Panc1 (cell line): ENCODE results near the gene FSHR. TPM values are rescaled to one million over a fixed set of nuclear protein-coding genes. Genes with fewer than 3 reads are reported as not detected.

Experiments used
- ATAC-seq: fragments of 200-7000 bp; cut with Tn5 transposase; 2 replicates; pipeline ENCODE4 v1.9.1; 2020; ENCODE audit warnings: mild to moderate bottlenecking, moderate library complexity
- BruUV-seq: library from RNA; stranded (reverse); fragments of 400-500 nt; replicated peaks from 2 replicates; lab custom pipeline; 2021; lab: Mats Ljungman, UMichigan
- CTCF ChIA-PET: fragments of 300-600 bp; sonication (Branson Sonifier 250); formaldehyde crosslinking; loops from one replicate; lab custom pipeline; 2022; ENCODE audit warnings: antibody characterized with exemption; lab: Charles Lee
- POLR2A ChIA-PET: fragments of 300-600 bp; sonication (Branson Sonifier 250); formaldehyde crosslinking; loops from one replicate; lab custom pipeline; 2022; ENCODE audit warnings: antibody characterized with exemption; lab: Charles Lee
- DNase-seq: peaks from one replicate; pipeline ENCODE4 v3.0.0-alpha.2; 2010; ENCODE audit warnings: low read depth, low spot score
- H3K27ac ChIP-seq: 2 replicates; pipeline ENCODE4 v1.5.1; 2011; ENCODE audit warnings: mild to moderate bottlenecking, low read length, inconsistent platforms
- H3K27me3 ChIP-seq: fragments of 200-500 bp; sonication (Bioruptor generic); 2 replicates; pipeline ENCODE4 v1.6.0; 2014; ENCODE audit warnings: low read length, inconsistent platforms; ENCODE audit not compliant: control insufficient read depth, insufficient read depth
- H3K36me3 ChIP-seq: fragments of 200-500 bp; sonication (Bioruptor generic); 2 replicates; pipeline ENCODE4 v1.5.1; 2014; ENCODE audit warnings: inconsistent platforms, mild to moderate bottlenecking, low read length, moderate library complexity; ENCODE audit not compliant: control insufficient read depth, insufficient read depth
- H3K4me1 ChIP-seq: 2 replicates; pipeline ENCODE4 v1.5.1; 2011; ENCODE audit warnings: inconsistent platforms, mild to moderate bottlenecking, low read length, moderate library complexity; ENCODE audit not compliant: control insufficient read depth, insufficient read depth
- H3K4me3 ChIP-seq, 2 experiments: 2 replicates each; pipeline ENCODE4 v1.5.1; 2011 to 2012; ENCODE audit warnings: low read depth in 2 of 2, low read length in 2 of 2, mild to moderate bottlenecking in 2 of 2, inconsistent platforms in 1 of 2, moderate library complexity in 1 of 2
- H3K9me3 ChIP-seq: fragments of 200-500 bp; sonication (Bioruptor generic); 2 replicates; pipeline ENCODE4 v1.5.1; 2014; ENCODE audit warnings: low read depth, mild to moderate bottlenecking, inconsistent platforms, low read length, moderate library complexity; ENCODE audit not compliant: control insufficient read depth, insufficient read depth
- POLR2AphosphoS5 ChIP-seq: IDR thresholded peaks from 2 replicates; pipeline ENCODE4 v1.6.1; 2012; ENCODE audit warnings: mild to moderate bottlenecking, low read depth, low read length, moderate library complexity
- SIN3A ChIP-seq: IDR thresholded peaks from 2 replicates; pipeline ENCODE4 v1.6.1; 2012; ENCODE audit warnings: low read depth, mild to moderate bottlenecking, low read length, moderate library complexity, borderline replicate concordance; ENCODE audit not compliant: insufficient read depth
- TCF7L2 ChIP-seq: IDR thresholded peaks from 2 replicates; pipeline ENCODE4 v1.6.1; 2011; ENCODE audit warnings: mild to moderate bottlenecking, low read depth, low read length, inconsistent platforms
- in situ Hi-C: cut with HindIII; loops from 2 replicates; pipeline ENCODE4 v1.10.0; 2016; ENCODE audit warnings: low sequenced_read_pairs, low pct_unique_long_range_greater_than_20kb
- intact Hi-C: fragments of 100-400 bp; cut with micrococcal nuclease; formaldehyde crosslinking; loops from one replicate; pipeline ENCODE4 v1.10.0; 2022; ENCODE audit not compliant: unreplicated experiment
- total RNA-seq: library from RNA; stranded (reverse); gene quantifications from one replicate; pipeline ENCODE4 v1.2.1, GENCODE V29; 2021; ENCODE audit not compliant: unreplicated experiment
- TF ChIP-seq, protein P1 (sequence below): fragments of 450-650 bp; IDR thresholded peaks from 2 replicates; pipeline ENCODE4 v1.5.1; 2017; ENCODE audit warnings: mild to moderate bottlenecking
- TF ChIP-seq, protein P2 (sequence below), 2 experiments: IDR thresholded peaks; 2 replicates each; pipeline ENCODE4 v1.6.1; 2011 to 2012; ENCODE audit warnings: low read depth in 2 of 2, control low read depth in 1 of 2, low read length in 1 of 2, mild to moderate bottlenecking in 1 of 2, moderate library complexity in 1 of 2; ENCODE audit not compliant: insufficient read depth in 1 of 2

FSHR gene
- total RNA-seq, 1 experiment from 2014 or later: not detected

DNA sequence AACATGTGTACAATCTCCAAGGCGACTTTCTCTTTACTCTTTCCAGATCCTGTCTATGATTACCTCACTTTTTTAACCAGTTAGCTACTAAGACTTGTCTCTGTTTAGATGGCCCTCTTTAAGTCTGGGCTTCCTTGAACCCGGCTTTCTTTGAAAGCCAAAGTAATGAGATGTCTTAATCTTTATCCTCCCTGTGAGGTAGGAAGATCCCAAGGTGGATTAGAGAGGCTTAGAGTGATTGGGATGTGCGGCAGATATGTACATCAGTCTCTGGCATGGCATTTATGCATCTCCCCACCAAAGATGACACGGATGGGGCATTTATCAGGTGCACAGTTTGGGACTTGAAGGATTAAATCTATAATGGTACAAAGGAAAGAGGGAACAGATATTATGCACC lies 186.3 kb downstream of the FSHR start:
- in situ Hi-C loops: no loop called here
- no peak for ATAC-seq

DNA sequence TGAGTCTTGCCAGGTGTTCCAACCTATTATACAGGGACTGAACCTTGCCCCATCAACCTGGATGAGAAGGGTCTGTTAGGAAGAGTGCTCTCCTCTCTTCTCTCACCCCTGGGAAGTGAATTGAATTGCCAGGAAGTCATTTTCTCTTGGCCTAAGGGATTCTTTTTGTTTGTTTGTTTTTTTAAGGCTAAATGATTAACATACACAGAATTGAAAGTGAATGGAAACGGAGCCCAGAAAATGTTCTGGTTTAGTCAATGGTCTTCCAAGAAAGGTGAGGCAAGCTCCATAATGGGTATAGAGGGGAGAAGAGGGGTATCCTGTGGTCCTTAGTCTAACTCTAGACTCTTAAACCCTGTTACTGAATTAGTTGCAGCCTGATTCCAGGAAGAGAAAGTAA lies 189.1 kb downstream of the FSHR start:
- Histone ChIP-seq H3K9me3 (no peaks in the 10 kb centered on the region), H3K27me3 (no peaks in the 10 kb centered on the region), H3K36me3 (no peaks in the 10 kb centered on the region), H3K27ac (no peak overlapping the region), H3K4me1 (no peaks in the 10 kb centered on the region), H3K4me3 (no peak overlapping the region)
- intact Hi-C loops (no loop called here), in situ Hi-C loops (no loop called here)
- TF ChIP-seq TCF7L2 (no peak), SIN3A (no peak), POLR2AphosphoS5 (no peak)
- TF ChIP-seq, protein P1, sequence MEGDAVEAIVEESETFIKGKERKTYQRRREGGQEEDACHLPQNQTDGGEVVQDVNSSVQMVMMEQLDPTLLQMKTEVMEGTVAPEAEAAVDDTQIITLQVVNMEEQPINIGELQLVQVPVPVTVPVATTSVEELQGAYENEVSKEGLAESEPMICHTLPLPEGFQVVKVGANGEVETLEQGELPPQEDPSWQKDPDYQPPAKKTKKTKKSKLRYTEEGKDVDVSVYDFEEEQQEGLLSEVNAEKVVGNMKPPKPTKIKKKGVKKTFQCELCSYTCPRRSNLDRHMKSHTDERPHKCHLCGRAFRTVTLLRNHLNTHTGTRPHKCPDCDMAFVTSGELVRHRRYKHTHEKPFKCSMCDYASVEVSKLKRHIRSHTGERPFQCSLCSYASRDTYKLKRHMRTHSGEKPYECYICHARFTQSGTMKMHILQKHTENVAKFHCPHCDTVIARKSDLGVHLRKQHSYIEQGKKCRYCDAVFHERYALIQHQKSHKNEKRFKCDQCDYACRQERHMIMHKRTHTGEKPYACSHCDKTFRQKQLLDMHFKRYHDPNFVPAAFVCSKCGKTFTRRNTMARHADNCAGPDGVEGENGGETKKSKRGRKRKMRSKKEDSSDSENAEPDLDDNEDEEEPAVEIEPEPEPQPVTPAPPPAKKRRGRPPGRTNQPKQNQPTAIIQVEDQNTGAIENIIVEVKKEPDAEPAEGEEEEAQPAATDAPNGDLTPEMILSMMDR: no peak
- TF ChIP-seq, protein P2, sequence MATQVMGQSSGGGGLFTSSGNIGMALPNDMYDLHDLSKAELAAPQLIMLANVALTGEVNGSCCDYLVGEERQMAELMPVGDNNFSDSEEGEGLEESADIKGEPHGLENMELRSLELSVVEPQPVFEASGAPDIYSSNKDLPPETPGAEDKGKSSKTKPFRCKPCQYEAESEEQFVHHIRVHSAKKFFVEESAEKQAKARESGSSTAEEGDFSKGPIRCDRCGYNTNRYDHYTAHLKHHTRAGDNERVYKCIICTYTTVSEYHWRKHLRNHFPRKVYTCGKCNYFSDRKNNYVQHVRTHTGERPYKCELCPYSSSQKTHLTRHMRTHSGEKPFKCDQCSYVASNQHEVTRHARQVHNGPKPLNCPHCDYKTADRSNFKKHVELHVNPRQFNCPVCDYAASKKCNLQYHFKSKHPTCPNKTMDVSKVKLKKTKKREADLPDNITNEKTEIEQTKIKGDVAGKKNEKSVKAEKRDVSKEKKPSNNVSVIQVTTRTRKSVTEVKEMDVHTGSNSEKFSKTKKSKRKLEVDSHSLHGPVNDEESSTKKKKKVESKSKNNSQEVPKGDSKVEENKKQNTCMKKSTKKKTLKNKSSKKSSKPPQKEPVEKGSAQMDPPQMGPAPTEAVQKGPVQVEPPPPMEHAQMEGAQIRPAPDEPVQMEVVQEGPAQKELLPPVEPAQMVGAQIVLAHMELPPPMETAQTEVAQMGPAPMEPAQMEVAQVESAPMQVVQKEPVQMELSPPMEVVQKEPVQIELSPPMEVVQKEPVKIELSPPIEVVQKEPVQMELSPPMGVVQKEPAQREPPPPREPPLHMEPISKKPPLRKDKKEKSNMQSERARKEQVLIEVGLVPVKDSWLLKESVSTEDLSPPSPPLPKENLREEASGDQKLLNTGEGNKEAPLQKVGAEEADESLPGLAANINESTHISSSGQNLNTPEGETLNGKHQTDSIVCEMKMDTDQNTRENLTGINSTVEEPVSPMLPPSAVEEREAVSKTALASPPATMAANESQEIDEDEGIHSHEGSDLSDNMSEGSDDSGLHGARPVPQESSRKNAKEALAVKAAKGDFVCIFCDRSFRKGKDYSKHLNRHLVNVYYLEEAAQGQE (IDR thresholded peaks at IDR 0.05; ENCODE audit: insufficient read depth in 1 of 2, low read depth in 2 of 2, low read length in 1 of 2): no peak
- ChIA-PET CTCF (no interaction called here), POLR2A (no interaction called here)
- ATAC-seq (no peak), DNase-seq (no peak)
- no TSS peak for BruUV-seq

More for the DNA sequence above, 186.3 kb downstream of the FSHR start:
- no TSS peak for BruUV-seq
- no peaks in the 10 kb centered on the region for H3K9me3 ChIP-seq
- POLR2A ChIA-PET: no interaction called here
- DNase-seq: no peak
- TF ChIP-seq SIN3A: no peak
- TF ChIP-seq TCF7L2: no peak
- TF ChIP-seq, protein P1: no peak
- TF ChIP-seq, protein P2 (IDR thresholded peaks at IDR 0.05; ENCODE audit: insufficient read depth in 1 of 2, low read depth in 2 of 2, low read length in 1 of 2): no peak
- no peak for TF ChIP-seq POLR2AphosphoS5
- no peaks in the 10 kb centered on the region for H3K27me3 ChIP-seq
- H3K4me1 ChIP-seq: no peaks in the 10 kb centered on the region
- CTCF ChIA-PET: no interaction called here
- H3K4me3 ChIP-seq: no peak overlapping the region
- intact Hi-C loops: no loop called here
- no peaks in the 10 kb centered on the region for H3K36me3 ChIP-seq
- no peak overlapping the region for H3K27ac ChIP-seq
